Lower leg skin (tissue), 4 donors: Measurements from ENCODE around the gene PEX5. TPM values are rescaled to one million over a fixed set of nuclear protein-coding genes. Genes with fewer than 3 reads are reported as not detected.
"Not testable (repeated sequence)": the region's sequence is repeated elsewhere in the genome, so short reads cannot be mapped to it uniquely, and the experiment has no call there.

Source experiments
- DNase-seq, 2 donors: peaks; one replicate each; pipeline ENCODE4 v3.0.0-alpha.2; 2019; ENCODE audit warnings: low spot score in 2 of 2
- H3K4me3 ChIP-seq: fragments of 200-600 bp; sonication (generic); 2 replicates; pipeline ENCODE4 v1.5.1; 2017; ENCODE audit warnings: mild to moderate bottlenecking, low read depth; ENCODE audit not compliant: poor library complexity, severe bottlenecking
- CTCF ChIP-seq, 3 donors: fragments of 450-650 bp; IDR thresholded peaks; one replicate each; pipeline ENCODE4 v1.5.1; 2016; ENCODE audit warnings: antibody characterized with exemption in 3 of 3, mild to moderate bottlenecking in 3 of 3, moderate library complexity in 2 of 3
- POLR2A ChIP-seq, 2 donors: fragments of 450-650 bp; IDR thresholded peaks; one replicate each; pipeline ENCODE4 v1.6.1; 2016 to 2017; ENCODE audit warnings: antibody characterized with exemption in 2 of 2, mild to moderate bottlenecking in 1 of 2, moderate library complexity in 1 of 2
- WGBS, 2 donors: methylation state at CpG; one replicate each; pipeline ENCODE4 v1.1.5; 2018; 5-methylcytosine and 5-hydroxymethylcytosine counted together
- intact Hi-C: fragments of 100-400 bp; cut with DNase I; formaldehyde crosslinking; loops from one replicate; pipeline ENCODE4 v1.15.0; 2023; ENCODE audit warnings: low total_unique reads
- total RNA-seq, 4 donors: library from RNA; depleted of rRNA; stranded (reverse); fragments of >200 nt; gene quantifications; one replicate each; pipeline ENCODE4 v1.1.0, GENCODE V29; 2016

PEX5 gene
- total RNA-seq, 4 donors from 2014 or later = 20.5 to 46.4 (median 33.9) TPM

- no peak for DNase-seq
- H3K4me3 ChIP-seq = no peak overlapping the region
- intact Hi-C loops = no loop called here
- 69 to 81% methylated on average over 2 of the region's 2 CpGs for WGBS, 2 donors
- no peak for TF ChIP-seq CTCF (IDR thresholded peaks at IDR 0.05)
- no peak for TF ChIP-seq POLR2A (IDR thresholded peaks at IDR 0.05)
Observed at GRCh38 chr12:7229741-7230140, 40.3 kb downstream of the PEX5 start.

- TF ChIP-seq POLR2A (IDR thresholded peaks at IDR 0.05) (no peak), CTCF (IDR thresholded peaks at IDR 0.05) (no peak)
- 89 to 91% methylated on average over 3 of the region's 3 CpGs for WGBS, 2 donors
- no peak overlapping the region for H3K4me3 ChIP-seq
Observed at GRCh38 chr12:7241404-7242005, 52.0 kb downstream of the PEX5 start.

GRCh38 chr12:7242176-7243101 is 53.0 kb downstream of the PEX5 start:
- 77 to 84% methylated on average over 7 of the region's 7 CpGs for WGBS, 2 donors
- TF ChIP-seq POLR2A (IDR thresholded peaks at IDR 0.05) = no peak
- TF ChIP-seq CTCF (IDR thresholded peaks at IDR 0.05) = no peak
- no peak for DNase-seq
- no peak overlapping the region for H3K4me3 ChIP-seq
- intact Hi-C loops = no loop called here

More at GRCh38 chr12:7241404-7242005, 52.0 kb downstream of the PEX5 start:
- intact Hi-C loops = no loop called here
- no peak for DNase-seq

GRCh38 chr12:7251328-7251996 is 62.0 kb downstream of the PEX5 start:
- 85 to 95% methylated on average over 17 to 21 of the region's 22 CpGs for WGBS, 2 donors
- intact Hi-C loops, DNase-seq, H3K4me3 ChIP-seq: not testable (repeated sequence)

GRCh38 chr12:7259060-7259459 is 69.6 kb downstream of the PEX5 start:
- intact Hi-C loops = no loop called here
- no peak overlapping the region for H3K4me3 ChIP-seq
- WGBS, 2 donors = 74 to 82% methylated on average over 1 of the region's 1 CpG
- no peak for DNase-seq
- no peak for TF ChIP-seq POLR2A (IDR thresholded peaks at IDR 0.05)
- no peak for TF ChIP-seq CTCF (IDR thresholded peaks at IDR 0.05)

Other genes with a start within 250 kb of the PEX5 start
- gene RNU7-1, start 245.9 kb upstream of the PEX5 start, total RNA-seq = not detected
- 100 to 1,000 TPM; 341 to 526 (median 418) TPM for gene C12orf57, start 245.7 kb upstream of the PEX5 start, total RNA-seq
- gene PTPN6, start 238.3 kb upstream of the PEX5 start, total RNA-seq = 10 to 100 TPM; 31.8 to 44.5 (median 34.4) TPM
- 100 to 1,000 TPM; 176 to 256 (median 221) TPM for gene PHB2, start 219.0 kb upstream of the PEX5 start, total RNA-seq
- gene EMG1, start 218.8 kb upstream of the PEX5 start, total RNA-seq = 10 to 100 TPM; 31.7 to 43.1 (median 34.7) TPM
- gene LPCAT3, start 171.2 kb upstream of the PEX5 start, total RNA-seq = 10 to 100 TPM; 29.6 to 51.2 (median 48.4) TPM
- 100 to 1,000 TPM in 1 of 4 donors, 10 to 100 TPM in 3; 52.6 to 187 (median 59.3) TPM for gene C1S, start 129.0 kb upstream of the PEX5 start, total RNA-seq
- gene C1R, start 97.2 kb upstream of the PEX5 start, total RNA-seq = 100 to 1,000 TPM in 1 of 4 donors, 10 to 100 TPM in 3; 65.0 to 259 (median 84.7) TPM
- 10 to 100 TPM; 38.1 to 42.3 (median 40.4) TPM for gene C1RL, start 80.5 kb upstream of the PEX5 start, total RNA-seq
- gene RBP5, start 60.8 kb upstream of the PEX5 start, total RNA-seq = 1 to 10 TPM in 1 of 4 donors, under 1 TPM in 1, not detected in 2; 0.26 to 2.5 TPM
- 10 to 100 TPM; 22.1 to 41.1 (median 31.7) TPM for gene CLSTN3, start 59.3 kb upstream of the PEX5 start, total RNA-seq
- gene ACSM4, start 114.4 kb downstream of the PEX5 start, total RNA-seq = under 1 TPM in 1 of 4 donors, not detected in 3; 0.10 TPM